Measurements from ENCODE around the gene HIP1.
"Not testable (repeated sequence)": the region's sequence is repeated elsewhere in the genome, so short reads cannot be mapped to it uniquely, and the experiment has no call there.

Gene HIP1

DNA sequence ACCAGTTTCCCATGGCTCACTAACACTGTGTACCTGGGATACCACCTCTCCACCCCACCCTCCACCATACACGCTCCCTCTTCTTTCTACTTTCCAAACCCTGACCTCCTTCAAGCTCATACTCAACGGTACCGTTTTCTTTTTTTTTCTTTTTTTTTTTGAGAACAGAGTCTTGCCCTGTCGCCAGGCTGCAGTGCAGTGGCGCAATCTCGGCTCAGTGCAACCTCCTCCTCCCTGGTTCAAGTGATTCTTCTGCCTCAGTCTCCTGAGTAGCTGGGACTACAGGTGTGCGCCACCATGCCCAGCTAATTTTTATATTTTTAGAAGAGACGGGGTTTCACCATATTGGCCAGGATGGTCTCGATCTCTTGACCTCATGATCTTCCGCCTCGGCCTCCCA is 129.3 kb downstream of the HIP1 start:
- not testable (repeated sequence) for DNase-seq (ENCODE audit: low spot score)

DNA sequence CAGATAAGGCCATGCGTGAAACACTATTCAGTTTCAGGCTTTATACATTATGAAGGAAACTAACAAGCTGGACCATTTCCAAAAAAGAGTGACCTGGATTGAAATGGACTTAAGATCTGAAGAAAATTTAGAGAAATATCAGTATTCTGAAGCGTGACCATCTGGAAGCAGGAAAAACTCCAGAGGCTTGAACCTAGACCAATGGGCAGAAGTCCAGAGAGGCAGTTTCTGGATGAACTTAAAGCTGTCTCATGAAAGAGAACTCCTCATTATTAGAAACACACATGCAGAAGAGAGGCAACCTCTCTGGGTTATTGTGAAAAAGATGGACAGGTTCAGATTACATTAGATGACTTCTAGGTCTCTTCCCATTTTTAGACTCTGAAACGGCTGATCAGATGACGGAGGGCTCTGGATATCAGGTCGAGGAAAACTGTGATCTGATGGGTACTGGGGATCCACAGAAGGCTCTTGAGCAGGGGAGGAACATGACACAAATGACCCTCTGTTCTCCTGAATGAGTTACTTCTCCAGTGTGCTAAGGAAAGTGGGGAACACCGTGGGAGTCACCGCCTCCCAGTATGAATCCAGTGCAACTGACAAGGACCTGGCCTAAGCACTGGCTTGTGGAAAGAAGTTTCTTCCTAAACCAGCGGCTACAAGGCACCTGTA is 130.2 kb downstream of the HIP1 start:
- no peak for DNase-seq (ENCODE audit: low spot score)

GRCh38 chr7:75604408-75604807 is 134.3 kb downstream of the HIP1 start:
- no peak for DNase-seq (ENCODE audit: low spot score)

- DNase-seq (ENCODE audit: low spot score), result not testable (repeated sequence)
These were observed 135.9 kb downstream of the HIP1 start for GRCh38 chr7:75602831-75603230.

DNA sequence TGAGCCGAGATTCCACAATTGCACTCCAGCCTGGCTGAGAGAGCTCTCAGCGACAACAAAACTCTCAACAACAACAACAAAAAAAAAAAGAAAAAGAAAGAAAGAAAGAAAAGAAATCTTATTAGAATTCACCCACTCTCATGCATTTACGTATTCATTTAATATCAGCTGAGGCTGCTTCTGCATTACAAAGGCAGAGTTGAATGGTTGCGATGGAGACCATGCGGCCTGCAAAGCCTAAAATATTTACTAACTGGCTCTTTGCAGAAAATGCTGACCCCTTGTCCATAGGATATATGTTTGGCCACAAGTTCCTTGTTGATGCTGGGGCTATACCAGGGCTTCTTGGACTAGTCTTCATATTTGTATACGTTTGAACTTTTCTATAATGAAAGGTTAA is 137.2 kb downstream of the HIP1 start:
- DNase-seq (ENCODE audit: low spot score), result no peak

- DNase-seq (ENCODE audit: low spot score), result not testable (repeated sequence)
These were observed 138.0 kb downstream of the HIP1 start for GRCh38 chr7:75600748-75601147.

- peak; percentile 76 for DNase-seq (ENCODE audit: low spot score)
These were observed 139.4 kb downstream of the HIP1 start for GRCh38 chr7:75599244-75599781.

DNA sequence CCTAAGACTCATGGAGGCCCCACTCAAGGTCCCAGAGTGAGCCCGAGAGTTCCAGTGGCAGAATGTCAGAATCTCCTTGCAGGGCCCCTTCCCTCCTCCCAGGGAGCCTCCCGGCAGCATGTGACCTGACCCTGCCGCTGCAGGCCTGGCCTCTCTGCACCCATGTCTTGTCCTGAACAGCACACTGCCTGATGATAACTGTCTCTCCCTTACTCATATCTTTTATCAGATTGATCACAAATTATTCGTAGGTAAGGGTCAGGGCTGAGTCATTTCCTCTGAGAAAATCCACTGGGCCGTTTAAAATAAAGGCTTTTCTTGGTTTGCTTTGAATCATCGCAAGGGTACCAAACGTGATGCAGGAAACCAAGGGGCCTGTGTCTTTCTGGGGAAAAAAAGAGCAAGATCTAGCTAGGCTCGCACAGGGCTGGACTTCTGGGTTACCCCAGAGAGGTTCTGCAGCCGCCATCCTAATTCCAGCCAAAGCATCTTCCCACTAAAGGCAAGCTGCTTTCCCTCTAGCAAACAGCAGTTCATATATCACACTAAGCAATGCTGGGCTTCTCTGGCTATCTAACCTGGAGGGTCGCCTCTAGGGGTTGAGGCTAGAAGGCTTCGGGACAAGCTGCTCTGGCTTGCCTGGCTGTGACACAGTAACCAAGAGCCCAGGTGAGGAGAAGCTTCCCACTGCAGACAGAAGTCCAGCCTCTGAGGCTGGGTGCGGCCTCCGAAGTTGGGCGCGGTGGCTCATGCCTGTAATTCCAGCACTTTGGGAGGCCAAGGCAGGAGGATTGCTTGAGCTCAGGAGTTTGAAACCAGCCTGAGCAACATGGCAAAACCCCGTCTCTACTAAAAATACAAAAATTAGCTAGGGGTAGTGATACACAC is 141.8 kb downstream of the HIP1 start:
- DNase-seq (ENCODE audit: low spot score), result no peak

DNA sequence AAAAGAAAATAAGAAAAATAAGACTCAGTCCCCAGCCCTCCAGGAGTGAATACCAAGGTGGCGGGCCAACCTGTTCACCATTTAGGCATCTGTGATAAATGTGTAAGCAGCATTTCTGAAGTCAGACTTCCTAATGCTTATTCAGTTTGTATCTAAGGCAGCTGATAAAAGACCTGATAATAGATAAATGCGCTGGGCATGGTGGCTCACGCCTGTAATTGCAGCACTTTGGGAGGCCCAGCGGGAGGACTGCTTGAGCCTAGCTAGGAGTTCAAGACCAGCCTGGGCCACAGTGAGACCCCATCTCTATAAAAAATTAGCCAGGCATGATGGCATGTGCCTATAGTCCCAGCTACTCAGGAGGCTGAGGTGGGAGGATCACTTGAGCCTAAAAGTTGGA is 143.0 kb downstream of the HIP1 start:
- DNase-seq (ENCODE audit: low spot score), result no peak

DNA sequence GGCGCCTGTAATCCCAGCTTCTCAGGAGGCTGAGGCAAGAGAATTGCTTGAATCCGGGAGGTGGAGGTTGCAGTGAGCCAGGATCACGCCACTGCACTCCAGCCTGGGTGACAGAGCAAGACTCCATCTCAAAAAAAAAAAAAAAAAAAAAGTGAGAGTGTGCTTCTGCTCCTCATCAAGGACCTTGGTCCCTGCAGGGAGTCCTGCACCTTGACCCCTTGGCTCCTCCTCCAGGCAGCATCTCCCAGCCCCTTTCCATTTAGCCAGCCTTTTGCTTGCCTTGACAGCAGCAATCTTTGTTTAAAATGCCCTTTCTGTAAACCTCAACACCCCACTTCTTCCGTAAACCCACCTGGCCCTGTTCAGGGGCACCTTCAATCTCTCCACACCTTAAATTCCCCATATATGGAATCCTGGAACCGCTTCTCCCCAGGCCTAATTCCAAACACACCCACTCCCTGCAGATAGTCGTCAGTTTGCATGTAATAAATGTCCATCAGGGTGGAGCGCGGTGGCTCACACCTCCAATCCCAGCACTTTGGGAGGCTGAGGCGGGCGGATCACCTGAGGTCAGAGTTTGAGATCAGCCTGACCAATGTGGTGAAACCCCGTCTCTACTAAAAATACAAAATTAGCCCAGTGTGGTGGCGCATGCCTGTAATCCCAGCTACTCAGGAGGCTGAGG is 145.1 kb downstream of the HIP1 start:
- not testable (repeated sequence) for DNase-seq (ENCODE audit: low spot score)

DNA sequence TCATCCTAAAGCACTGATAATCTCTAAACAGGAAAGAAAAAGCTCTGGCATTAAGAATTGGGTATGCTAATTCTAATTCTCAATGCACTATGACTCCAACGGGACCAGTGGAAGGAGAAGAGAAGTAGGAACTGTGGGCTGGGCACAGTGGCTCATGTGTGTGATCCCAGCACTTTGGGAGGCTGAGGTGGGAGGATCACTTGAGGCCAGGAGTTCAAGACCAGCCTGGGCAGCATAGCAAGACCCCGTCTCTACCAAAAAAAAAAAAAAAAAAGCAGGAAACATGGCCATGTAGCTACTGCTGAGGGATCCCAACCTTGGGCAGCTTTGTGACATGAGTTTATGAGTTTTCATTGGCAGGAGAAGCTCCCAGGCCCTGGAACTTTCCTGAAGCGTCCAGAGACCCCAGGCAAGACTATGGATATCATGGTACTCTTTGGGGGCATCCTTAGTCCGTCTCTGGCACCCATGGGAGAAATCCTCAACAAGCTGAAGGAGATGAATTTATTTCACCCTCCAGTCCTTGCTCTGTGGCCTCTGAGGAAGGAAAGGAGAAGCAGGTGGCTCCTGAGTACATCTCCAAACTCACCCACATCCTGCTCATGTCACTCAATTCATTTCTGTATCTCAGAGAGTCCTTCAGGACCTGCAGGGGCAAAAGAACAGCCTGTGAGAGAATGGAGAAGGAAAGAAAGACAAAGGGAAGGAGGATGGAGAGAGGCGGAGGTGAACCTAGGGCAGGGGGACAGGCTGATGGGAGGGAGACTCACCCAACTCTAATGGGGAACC is 147.1 kb downstream of the HIP1 start:
- no peak for DNase-seq (ENCODE audit: low spot score)

DNA sequence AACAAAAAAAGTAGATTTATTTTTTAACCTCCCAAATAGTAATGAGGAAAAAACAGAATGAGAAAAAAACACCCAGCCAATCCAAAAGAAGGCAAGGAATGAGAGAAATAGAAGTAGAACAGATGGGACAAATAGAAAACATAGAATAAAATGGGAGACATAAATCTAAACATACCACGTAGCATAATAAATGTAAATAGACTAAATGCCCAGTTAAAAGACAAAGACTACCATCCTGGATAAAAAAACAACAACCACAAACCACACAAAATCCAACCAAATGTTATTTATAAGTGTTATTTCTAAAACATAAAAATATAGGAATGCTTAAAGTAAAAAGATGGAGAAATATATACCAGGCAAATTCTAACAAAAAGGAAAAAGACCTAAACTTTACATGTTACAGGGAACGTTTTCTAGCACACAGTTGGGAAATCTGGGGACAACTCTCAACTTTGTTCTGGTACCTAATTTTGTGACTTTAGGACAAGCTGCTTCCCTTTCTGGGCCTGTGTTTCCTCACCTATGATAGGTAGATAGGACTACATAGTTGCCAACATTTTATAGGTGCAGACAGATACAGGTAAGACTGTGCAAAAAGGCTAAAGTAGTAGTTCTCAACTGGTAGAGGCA is 148.3 kb downstream of the HIP1 start:
- DNase-seq (ENCODE audit: low spot score), result no peak

- DNase-seq (ENCODE audit: low spot score), result no peak
These were observed 154.4 kb downstream of the HIP1 start for GRCh38 chr7:75584354-75584753.

DNA sequence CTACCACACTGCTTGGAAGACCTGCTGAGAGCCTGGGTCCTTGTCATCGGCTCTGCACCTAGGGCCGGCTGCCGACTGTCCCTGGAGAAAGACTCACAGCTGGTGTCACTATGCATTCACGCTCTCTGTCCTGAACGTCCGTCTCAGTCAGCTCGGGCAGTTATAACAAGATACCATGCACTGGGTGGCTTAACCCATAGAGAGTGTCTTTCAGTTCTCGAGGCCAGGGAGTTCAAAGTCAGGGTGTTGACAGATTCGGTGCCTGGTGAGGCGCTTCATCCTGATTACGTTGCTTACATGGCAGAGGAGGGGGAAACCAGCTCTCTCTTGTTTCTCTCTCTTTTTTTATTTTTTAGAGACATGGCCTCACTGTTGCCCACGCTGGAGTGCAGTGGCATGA is 155.5 kb downstream of the HIP1 start:
- DNase-seq (ENCODE audit: low spot score), result no peak

DNA sequence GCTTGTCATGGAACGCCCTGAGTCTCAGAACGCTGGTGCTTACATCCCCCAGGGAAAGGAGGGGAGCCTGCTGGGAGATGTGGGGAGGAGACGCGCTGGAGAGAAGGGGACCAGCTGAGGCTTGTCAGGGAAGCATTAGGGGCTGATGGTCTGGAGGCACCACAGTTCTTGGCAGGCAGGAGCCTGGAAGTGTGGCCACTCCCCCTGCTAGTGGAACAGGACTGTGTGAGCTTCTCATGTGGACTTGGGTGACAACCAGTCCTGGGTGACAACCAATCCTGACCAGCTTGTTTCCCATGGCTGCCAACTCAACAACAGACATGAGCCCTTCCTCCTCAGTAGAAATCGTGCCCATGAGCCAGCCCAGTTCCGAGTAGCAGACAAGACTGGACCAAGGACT is 158.8 kb downstream of the HIP1 start:
- DNase-seq (ENCODE audit: low spot score), result no peak

DNA sequence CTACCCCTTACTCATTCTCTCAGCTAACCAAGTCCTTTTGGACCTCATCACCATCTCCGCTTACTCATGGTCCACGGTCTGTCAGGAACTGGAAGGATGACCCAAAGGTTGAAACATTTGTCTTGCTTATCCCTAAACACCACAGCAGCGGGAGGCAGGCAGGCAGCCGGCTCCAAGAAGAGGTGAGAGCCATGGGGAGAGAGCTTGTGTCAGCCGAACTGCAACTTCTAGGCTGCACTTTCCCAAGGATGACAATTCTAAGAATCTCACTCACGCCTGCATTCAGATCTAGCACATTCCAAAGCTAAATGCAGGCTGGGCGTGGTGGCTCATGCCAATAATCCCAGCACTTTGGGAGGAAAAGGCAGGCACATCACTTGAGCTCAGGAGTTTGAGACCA is 160.7 kb downstream of the HIP1 start:
- DNase-seq (ENCODE audit: low spot score), result no peak

- DNase-seq (ENCODE audit: low spot score), result no peak
These were observed 163.1 kb downstream of the HIP1 start for GRCh38 chr7:75575488-75576121.

DNA sequence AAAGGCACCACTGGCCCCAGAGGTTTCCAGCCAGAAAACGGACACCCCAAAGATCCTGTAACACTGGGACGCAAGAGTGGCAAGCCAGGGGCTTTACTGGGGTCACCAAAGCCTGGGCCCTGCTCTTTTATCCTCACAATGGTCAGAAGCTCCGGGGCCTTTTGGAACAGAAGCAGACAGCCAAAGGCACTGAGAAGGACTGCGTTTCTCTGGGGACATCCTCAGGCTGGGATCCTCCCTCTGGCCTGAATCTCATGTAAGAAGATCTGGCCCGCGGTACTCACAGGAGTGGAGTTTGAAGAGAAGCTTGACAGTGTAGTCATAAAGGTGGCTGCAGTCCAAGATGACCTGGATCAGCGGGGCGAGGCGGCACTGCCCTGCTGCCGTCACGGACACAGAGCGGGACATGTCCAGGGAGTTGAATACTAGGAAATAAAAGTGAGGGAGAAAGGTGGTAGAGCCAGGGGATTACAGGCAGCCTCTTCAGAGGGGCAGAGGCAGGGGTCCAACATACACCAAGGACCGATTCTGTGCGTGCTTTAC is 165.2 kb downstream of the HIP1 start:
- no peak for DNase-seq (ENCODE audit: low spot score)

GRCh38 chr7:75572814-75573213 is 165.9 kb downstream of the HIP1 start:
- DNase-seq (ENCODE audit: low spot score), result no peak

- no peak for DNase-seq (ENCODE audit: low spot score)
These were observed 166.3 kb downstream of the HIP1 start for GRCh38 chr7:75572396-75572795.

- DNase-seq (ENCODE audit: low spot score), result no peak
These were observed 167.5 kb downstream of the HIP1 start for GRCh38 chr7:75571209-75571608.

All from iPS-NIHi11 (cell line).